GM21526 (cell line): ENCODE measurements around the gene TOX2.

Experiments used
- ATAC-seq: cut with Tn5 transposase; IDR thresholded peaks from one replicate; pipeline ENCODE4 v1.9.1; 2021; ENCODE audit warnings: moderate library complexity; ENCODE audit not compliant: unreplicated experiment, low FRiP score

Gene TOX2

DNA sequence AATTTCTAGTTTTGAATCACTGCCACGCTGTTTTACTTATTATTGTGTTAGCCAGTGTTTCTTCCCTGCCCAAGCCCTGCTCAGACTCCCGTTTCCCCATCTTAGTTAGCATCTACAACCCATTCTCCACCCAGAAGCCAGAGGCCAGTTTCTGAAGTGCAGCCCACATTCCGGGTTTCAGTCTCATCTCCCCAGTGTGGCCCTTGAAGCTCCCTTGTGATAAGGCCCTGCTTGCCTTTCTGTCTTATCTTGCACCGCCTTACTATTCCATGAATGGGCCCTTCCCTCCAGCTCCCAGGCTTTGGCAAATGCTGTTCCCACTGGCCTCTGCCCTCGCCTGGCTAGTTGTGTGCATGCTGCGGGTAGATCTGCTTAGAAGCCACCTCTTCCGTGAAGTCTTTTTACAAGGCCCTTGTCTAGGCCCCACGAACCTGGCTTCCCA lies 41.1 kb downstream of the TOX2 start:
- no peak for ATAC-seq

- ATAC-seq = no peak
These were observed 42.7 kb downstream of the TOX2 start for GRCh38 chr20:43957392-43957791.

- no peak for ATAC-seq
These were observed 44.0 kb downstream of the TOX2 start for GRCh38 chr20:43958626-43959025.

GRCh38 chr20:43959079-43959919 lies 44.6 kb downstream of the TOX2 start:
- ATAC-seq = no peak

DNA sequence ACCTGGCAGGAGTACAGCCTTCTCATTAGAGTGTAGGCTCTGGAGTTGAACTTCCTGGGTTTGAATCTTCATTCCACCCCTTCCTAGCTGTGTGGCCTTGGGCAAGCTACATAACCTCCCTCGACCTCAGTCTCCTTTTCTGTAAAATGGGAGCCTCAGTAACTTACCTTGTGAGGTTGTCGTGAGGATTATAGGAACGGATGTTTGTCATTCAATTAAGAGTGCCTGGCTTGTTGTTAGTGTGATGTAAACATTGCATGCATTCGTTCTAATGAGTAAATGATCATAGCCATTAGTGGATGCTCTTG lies 45.2 kb downstream of the TOX2 start:
- ATAC-seq = no peak

DNA sequence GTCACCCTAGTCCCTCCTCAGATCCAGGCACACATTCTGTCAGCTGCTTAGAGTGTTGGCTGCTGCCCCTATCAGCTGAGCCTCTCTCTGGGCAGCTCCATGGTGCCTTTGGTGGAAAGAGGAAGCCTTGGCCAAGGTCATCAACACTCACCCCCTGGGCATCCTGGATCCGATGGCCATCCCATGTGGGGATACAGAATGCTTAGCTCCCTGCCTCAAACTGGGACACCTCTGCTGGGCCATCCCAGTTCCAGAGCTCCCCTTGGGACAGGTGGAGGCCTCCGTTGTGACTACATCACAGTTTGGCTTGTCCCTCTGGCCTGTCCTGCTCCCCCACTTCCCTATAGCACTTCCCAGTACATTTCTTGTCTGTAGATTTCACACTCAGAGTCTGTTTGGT lies 45.6 kb downstream of the TOX2 start:
- ATAC-seq = no peak

- ATAC-seq = no peak
These were observed 46.5 kb downstream of the TOX2 start for GRCh38 chr20:43961116-43961515.

DNA sequence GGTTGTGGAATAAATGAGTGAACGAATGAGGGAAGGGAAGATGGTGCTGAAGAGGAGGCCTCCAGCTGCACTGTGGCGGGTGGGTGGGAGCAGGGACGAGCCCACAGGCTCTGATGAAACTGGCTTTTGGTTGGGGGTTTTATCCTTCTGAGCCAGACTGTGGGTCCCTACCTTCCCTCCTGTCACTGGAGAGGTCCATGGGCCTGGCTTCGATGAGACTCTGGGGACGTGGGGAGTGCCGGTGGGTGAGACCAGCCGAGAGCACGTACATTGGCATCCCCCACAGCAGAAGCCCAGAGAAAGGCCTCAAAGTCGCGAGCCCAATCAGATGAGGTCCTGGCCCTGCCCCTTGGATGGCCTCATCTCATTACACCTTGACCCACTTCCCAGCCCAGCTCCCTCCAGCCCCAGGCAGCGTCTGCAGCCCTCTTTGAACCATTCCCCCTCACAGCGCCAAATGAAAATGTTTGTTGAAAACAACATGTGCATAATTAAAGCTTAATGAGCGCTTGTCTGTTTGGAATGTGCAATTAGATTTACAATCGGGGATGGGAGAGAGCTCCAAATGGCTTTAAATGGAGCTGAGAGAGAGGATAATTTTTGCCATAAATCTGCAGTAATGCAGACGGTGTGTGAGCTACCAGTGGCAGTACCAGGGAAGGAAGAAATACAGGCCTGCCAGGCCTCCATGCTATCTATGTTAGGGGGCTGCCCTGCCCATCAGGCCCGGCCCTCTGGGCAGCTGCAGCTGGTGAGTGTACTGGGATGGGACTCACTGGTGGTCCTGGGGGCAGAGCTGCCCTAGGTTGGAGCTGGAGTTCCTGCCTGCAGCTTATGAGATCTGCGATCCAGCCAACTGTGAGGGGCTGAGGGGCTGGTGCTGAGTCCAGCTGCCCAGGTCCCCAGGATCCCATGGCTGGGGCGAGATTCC lies 47.2 kb downstream of the TOX2 start:
- ATAC-seq = no peak

DNA sequence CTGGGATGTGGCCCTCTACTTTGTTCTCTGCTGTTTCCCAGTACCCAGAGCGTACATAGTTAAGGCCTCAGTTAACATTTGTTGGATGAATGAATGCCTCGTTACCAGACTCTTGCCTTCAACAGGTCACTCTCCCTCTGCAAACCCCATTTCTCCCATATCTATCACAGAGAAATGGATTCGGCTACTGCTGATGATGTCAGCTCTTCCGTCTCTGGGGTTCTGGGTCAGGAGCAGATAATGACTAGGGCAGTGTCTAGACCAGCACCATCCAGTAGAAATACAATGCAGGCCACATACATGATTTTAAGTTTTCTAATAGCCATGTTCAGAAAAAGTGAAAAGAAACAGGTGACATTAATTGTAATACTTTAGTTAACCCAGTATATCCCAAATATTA lies 47.9 kb downstream of the TOX2 start:
- no peak for ATAC-seq

GRCh38 chr20:43963233-43963632 lies 48.6 kb downstream of the TOX2 start:
- ATAC-seq = no peak

- ATAC-seq = no peak
These were observed 49.5 kb downstream of the TOX2 start for GRCh38 chr20:43963872-43964791.

GRCh38 chr20:43968341-43969000 lies 53.8 kb downstream of the TOX2 start:
- no peak for ATAC-seq

GRCh38 chr20:43969028-43969447 lies 54.4 kb downstream of the TOX2 start:
- ATAC-seq = no peak

- no peak for ATAC-seq
These were observed 55.0 kb downstream of the TOX2 start for GRCh38 chr20:43969501-43970182.

DNA sequence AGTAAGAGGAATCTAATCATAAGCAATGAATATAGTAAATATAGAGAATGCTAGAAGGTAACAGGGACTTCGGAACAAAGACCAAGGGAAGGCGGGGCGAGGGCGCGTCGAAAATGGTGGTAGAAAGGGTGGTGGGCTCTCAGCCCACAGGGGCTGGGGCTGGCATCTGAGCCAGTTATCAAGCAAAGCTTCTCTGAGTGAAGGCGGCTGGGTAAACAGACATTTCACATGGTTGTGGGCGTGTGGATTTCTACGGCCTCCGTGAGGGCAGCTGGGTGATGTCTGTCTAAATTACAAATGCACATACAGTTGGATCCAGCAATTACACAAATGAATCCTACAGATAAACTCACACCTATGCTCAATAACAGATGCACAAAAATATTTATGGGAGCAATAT lies 56.6 kb downstream of the TOX2 start:
- no peak for ATAC-seq

- no peak for ATAC-seq
These were observed 57.4 kb downstream of the TOX2 start for GRCh38 chr20:43972051-43972450.

- no peak for ATAC-seq
These were observed 58.0 kb downstream of the TOX2 start for GRCh38 chr20:43972692-43973091.

DNA sequence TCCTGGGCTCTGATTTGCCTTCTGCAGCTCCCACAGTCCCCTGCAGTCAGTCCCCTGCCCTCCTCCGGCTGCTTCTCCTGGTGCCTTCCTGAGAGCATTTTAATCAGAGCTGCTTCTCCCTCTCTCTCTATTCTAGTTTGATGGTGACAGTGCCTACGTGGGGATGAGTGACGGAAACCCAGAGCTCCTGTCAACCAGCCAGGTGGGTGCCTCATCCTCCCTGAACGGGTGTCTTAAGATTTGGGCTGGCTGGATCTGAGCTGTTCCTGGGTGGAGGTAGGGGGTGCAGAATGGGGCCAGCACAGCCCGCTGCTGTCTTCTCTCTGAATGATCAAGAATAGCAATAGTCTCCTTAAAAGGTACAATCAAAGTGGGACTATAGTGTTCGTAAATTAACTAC lies 58.6 kb downstream of the TOX2 start:
- no peak for ATAC-seq

DNA sequence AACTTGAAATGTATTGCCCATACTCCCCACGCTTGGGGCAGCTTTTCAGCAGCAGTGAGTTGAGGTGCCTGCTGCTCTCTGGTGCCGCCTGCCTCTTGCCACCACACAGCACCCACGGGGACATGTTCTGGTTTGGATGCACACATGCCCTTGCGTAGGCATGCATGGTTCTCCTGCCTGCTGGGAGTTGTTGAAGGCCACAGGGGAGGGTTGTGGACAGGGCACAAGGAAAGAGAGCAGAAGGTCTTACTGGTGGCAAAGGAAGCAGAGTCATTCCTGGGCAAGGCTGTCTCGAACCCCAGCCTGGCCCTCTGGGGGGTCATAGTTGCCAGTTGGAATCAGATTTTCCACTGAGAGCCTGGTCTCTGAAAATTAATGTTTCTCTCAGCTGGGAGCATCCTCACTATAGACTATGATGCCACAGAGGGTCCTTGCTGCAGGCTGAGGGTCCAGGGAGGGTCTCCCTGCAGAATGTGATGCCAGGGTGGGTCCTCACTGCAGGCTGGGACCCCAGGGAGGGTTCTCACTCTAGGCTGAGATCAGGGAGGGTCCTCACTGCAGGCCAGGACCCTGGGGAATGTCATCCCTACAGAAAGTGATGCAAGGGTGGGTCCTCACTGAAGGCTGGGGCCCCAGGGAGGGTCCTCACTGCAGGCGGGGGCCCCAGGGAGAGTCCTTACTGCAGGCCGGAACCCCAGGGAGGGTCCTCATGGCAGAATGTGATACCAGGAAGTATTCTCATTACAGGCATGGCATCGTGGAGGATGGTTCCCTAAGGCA lies 59.2 kb downstream of the TOX2 start:
- ATAC-seq = no peak
